Jurkat, Clone E6-1 (cell line): ENCODE results near the gene CDC25C. TPM values are rescaled to one million over a fixed set of nuclear protein-coding genes. Genes with fewer than 3 reads are reported as not detected.

Experiments used
- DNase-seq: peaks from one replicate; pipeline ENCODE4 v3.0.0-alpha.2; 2011; ENCODE audit warnings: low read depth, low spot score
- H3K4me3 ChIP-seq: 2 replicates; pipeline ENCODE4 v1.5.1; 2011; ENCODE audit warnings: mild to moderate bottlenecking, low read length, control low read depth, moderate library complexity
- polyA plus RNA-seq: library from polyadenylated mRNA; unstranded; fragments of >200 nt; gene quantifications from one replicate; pipeline ENCODE4 v1.2.1, GENCODE V29; 2012; ENCODE audit warnings: missing spikeins; ENCODE audit not compliant: insufficient read length, insufficient read depth

Gene CDC25C
- polyA plus RNA-seq = 27.8 TPM

- DNase-seq = peak; percentile 98
- peak within 1 kb of the TSS; percentile 99 for H3K4me3 ChIP-seq
Observed at GRCh38 chr5:138331449-138332368, at the start of gene CDC25C. CDC25C (minus strand) TSS chr5:138331804; CDS start chr5:138331180, 624 bp downstream.

DNA sequence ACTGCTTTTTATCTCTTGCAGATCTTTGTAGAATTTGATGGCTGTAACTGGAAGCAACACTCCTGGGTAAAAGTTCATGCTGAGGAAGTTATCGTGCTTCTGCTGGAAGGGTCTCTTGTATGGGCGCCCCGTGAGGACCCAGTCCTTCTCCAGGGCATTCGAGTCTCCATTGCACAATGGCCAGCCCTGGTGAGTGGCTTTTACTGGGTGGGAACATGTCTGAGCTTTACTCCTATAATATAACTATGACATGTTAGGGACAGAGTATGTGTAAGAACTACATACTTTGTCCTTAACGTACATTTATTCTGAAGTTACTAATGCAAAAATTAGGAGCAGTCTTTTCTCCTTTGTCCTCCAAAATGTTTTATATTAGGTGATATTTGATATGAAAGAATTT lies 41.0 kb upstream of the CDC25C start:
- H3K4me3 ChIP-seq = no peak overlapping the region
- no peak for DNase-seq

DNA sequence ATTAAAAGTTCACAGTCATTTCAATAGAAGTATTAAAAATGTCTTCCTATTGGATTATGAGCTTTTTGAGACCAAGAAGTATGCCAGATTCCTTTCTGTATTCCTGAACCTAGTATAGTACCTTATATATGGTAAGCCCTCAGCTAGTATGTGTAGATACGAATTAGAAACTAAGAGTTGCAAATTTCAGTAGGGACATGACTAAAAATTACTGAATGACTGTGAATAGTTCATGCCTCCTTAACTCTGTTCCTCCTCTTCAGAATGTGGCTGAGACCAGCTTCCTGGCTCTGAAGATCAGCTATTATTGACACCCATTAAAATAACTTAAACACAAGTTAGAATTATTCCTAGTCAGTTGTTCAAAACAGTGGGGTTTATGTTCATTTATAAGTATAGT lies 40.6 kb upstream of the CDC25C start:
- no peak for DNase-seq
- no peak overlapping the region for H3K4me3 ChIP-seq

GRCh38 chr5:138371454-138371853 lies 39.9 kb upstream of the CDC25C start:
- no peak overlapping the region for H3K4me3 ChIP-seq
- no peak for DNase-seq

DNA sequence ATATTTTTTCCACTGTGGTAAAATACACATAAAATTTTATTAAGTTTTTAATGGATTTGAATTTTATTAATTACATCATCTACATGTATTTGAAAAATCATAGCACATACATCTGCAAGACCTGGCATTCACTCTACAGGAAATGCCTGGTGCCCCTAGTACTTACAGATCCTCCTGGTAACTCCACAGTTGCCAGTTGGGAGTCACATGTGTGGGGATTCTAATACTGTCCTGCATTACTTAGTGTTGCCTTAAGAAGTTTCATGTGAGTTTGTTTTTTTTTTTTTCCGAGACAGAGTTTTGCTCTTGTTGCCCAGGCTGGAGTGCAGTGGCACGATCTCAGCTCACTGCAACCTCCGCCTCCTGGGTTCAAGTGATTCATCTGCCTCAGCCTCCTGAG lies 38.9 kb upstream of the CDC25C start:
- H3K4me3 ChIP-seq = no peak overlapping the region
- no peak for DNase-seq

DNA sequence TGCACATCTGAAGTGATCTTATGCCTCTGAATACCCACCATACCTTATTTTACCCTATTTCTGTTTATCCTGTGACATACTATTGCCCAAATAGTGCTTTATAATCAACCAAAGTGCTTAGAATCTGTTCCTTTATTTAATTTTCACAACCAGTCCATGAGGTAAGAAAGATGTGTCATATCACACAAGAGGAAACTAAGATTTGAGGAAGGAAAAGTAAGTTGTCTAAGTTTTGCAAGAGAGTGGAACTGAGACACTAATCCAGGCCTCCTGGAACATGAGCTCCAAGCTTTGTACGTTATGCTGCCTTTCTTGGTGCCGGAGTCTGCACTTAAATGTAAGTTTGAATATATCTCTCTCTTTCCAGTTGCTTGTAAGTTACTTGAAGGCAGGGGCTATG lies 38.1 kb upstream of the CDC25C start:
- no peak for DNase-seq
- H3K4me3 ChIP-seq = no peak overlapping the region

GRCh38 chr5:138369261-138369660 lies 37.7 kb upstream of the CDC25C start:
- DNase-seq = no peak
- H3K4me3 ChIP-seq = no peak overlapping the region

DNA sequence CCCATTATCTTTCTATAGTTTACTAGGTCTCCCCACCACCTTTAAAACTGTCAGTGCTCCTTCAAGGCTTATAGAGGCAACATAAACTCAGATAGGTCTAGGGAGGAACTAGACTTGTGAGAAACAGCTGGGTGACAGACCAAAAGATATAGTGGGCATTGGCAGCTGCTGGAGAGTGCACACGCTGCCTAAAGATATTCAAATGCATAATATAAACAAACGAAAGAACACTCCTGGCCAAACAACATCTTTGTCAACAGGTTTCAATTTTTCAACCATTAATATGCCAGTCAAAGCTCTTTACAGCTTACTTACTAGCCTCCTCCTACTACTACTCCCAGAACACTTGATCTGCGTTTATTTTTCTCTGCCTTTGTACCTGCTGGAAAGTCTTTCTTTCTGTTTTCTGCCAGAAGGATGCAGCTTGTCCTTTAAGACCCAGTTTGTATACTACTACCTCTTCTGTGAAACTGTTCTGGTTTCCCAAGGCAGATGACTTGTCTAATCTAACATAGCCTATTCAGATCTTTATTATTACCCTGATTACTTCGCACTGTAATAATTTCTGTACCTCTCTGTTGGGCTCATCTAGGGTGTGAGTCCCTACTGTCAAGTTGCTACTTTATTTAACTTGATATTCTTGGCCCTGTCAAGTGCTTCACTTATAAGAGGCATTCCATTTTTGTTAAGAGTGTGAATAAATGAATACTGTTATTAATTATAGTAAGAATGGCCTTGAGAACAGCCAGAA lies 35.2 kb upstream of the CDC25C start:
- DNase-seq = no peak
- H3K4me3 ChIP-seq = no peak overlapping the region

DNA sequence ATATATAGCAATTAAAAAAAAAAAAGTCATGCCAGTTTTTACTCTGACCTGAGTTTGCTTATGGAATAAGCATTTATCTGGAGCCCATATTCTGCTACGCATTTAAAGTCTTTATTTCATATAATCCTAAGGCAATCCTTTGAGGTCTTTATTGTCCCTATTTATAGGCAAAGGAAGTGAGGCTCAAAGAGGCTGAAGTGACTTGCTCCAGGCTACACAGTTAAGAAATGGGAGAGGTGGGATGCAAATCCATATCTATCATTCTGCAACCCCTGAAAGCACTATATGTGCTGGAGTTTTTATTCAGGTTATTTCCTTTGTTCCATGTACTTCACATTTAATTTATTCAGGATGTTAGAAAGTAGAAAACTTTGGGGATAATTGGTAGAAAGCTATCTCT lies 33.0 kb upstream of the CDC25C start:
- no peak for DNase-seq
- H3K4me3 ChIP-seq = no peak overlapping the region

DNA sequence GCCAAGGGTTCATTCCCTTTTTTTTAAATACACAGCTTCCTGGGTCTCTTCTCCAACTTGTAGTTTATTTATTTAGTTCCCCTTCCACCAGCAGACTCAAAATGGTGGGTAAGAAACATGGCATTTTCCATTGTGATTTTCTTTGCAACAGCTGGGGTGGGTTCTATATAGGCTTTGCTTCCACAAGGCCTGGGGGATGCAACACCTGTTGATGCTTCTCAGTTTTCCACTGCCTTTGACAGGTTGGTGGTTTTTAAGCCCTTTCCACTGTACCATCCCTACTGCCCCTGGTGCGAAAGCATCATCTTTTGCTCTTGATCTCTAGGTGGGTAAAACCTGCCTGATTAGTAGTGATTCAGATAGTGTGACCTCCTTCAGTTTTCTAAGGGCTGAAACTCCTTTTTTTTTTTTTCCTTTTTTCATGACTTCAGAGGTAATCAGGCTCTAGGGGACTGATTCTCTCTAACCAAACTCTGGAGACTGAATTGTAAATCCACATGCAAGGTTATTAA lies 29.4 kb upstream of the CDC25C start:
- no peak overlapping the region for H3K4me3 ChIP-seq
- no peak for DNase-seq

- no peak for DNase-seq
- H3K4me3 ChIP-seq = no peak overlapping the region
Observed at GRCh38 chr5:138359621-138360020, 28.0 kb upstream of the CDC25C start.

DNA sequence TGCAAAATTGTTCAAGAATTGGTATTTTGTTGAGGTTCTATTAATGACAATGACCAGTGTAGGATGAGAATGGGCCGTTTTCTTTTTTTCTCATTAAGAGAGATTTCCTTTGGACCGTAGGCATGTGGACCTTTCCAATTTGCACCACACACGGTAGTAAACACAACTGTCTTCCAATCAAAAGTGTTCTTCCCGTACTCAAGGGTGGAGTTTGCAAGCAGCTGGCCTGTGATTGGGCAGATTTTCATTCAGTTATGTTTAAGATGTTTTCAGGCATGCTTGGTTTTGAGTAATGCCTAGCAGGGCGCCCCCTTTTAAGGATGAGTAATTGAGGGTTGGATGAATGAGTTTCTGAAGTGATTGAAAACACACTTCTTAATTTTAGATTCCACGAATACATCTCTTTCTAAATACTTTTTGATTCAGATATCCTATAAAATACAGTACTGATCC lies 23.3 kb upstream of the CDC25C start:
- no peak overlapping the region for H3K4me3 ChIP-seq
- DNase-seq = peak; percentile 57

DNA sequence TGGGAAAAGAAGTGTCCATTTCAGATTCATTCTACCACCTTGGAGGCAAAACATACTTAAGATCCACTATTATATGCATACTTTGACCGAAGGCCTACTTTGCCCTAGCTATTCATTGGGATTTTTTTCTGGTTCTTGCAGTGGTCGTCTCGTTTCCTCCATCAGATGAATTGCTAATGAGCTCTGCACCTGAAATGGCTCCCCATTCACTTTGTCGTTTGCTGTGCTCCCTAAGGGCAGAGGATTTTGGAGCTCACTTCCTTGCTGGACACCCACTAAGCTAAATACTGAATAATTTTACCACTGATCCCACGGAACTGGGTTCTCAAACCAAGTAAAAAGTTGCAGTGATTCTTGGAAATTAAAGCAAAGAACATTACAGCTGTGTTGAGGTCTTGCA lies 22.8 kb upstream of the CDC25C start:
- peak overlapping the region; percentile 81 for H3K4me3 ChIP-seq
- no peak for DNase-seq

GRCh38 chr5:138353560-138354080 lies 22.0 kb upstream of the CDC25C start:
- H3K4me3 ChIP-seq = peak overlapping the region; percentile 81
- DNase-seq = no peak

- DNase-seq = peak; percentile 23
- peak overlapping the region; percentile 81 for H3K4me3 ChIP-seq
Observed at GRCh38 chr5:138352722-138353559, 21.3 kb upstream of the CDC25C start.

- H3K4me3 ChIP-seq = peak within 1 kb of the TSS; percentile 81
- DNase-seq = peak; percentile 81
Observed at GRCh38 chr5:138352071-138352721, 20.6 kb upstream of the CDC25C start, which contains the start of gene KDM3B. KDM3B (plus strand) TSS chr5:138352685; CDS start chr5:138352796, 111 bp downstream.

GRCh38 chr5:138351517-138351916 lies 19.9 kb upstream of the CDC25C start:
- DNase-seq = peak; percentile 31
- no peak overlapping the region for H3K4me3 ChIP-seq

GRCh38 chr5:138351056-138351455 lies 19.5 kb upstream of the CDC25C start:
- DNase-seq = no peak
- H3K4me3 ChIP-seq = no peak overlapping the region
